HG03565 (cell line): ENCODE measurements around the gene MGAT5.

ENCODE experiments used
- ATAC-seq: cut with Tn5 transposase; IDR thresholded peaks from one replicate; pipeline ENCODE4 v1.9.1; 2021; ENCODE audit warnings: mild to moderate bottlenecking, moderate library complexity; ENCODE audit not compliant: unreplicated experiment

Gene MGAT5

GRCh38 chr2:134392442-134393074, 138.7 kb downstream of the MGAT5 start:
- ATAC-seq: no peak

GRCh38 chr2:134393075-134393461, 139.2 kb downstream of the MGAT5 start:
- no peak for ATAC-seq

- ATAC-seq: no peak
Observed at GRCh38 chr2:134395779-134396178, 141.9 kb downstream of the MGAT5 start.

GRCh38 chr2:134396493-134396892, 142.6 kb downstream of the MGAT5 start:
- ATAC-seq: no peak

- ATAC-seq: no peak
Observed at GRCh38 chr2:134397146-134397896, 143.4 kb downstream of the MGAT5 start.

DNA sequence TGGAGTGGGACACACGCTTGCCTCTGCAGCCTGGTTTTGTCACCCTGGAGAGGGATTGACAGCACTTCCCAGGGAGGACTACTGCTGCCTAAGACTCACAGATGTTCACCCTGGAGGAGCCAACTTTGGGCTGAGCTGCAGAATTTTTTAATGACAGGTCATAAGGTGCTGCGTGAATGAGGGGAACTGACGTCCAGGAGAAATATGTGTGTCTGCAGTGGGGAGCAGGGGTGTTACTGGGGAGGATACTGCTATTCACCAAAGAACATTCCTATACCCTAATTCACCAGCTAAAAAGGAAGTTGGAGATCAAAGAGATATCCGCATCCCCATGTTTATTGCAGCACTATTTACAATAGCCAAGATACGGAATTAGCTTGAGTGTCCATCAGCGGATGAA, 144.4 kb downstream of the MGAT5 start:
- ATAC-seq: no peak

DNA sequence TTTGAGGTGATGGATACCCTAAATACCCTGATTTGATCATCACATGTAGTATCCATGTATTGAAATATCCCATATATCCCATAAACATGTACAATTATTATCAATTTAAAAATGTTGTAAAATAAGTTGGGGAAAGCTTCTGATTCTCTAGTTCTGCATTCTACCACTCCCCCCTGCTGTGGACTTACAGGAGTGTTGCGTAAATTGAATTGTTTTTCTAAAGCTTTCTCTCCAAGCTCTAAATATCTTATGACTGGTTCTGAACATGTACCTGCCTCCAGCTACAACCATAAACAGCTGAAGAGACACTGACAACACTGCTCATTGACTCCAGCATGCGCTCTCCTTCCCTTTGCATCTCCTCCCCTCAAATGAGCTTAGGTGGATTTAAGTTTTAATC, 145.2 kb downstream of the MGAT5 start:
- no peak for ATAC-seq

DNA sequence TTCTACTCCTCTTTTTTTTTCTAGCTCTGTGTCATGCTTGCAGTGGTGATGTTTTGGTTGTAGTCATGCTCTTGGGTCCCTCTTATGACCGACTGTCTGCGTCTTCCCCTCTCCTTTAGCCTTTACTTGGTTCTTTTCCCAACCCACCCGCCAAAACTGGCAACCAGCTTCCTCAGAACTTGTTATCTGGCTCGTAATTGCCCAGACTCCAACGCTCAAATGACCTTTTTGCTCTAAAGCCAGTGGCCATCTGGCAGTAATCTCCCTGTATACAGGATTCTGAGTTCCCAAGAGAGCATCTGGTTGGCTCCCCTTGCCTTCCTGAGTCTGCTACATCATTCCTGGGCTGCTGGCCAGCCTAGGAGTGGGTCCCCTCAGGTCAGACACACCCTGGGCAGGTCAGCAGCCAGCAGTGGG, 147.2 kb downstream of the MGAT5 start:
- ATAC-seq: no peak

DNA sequence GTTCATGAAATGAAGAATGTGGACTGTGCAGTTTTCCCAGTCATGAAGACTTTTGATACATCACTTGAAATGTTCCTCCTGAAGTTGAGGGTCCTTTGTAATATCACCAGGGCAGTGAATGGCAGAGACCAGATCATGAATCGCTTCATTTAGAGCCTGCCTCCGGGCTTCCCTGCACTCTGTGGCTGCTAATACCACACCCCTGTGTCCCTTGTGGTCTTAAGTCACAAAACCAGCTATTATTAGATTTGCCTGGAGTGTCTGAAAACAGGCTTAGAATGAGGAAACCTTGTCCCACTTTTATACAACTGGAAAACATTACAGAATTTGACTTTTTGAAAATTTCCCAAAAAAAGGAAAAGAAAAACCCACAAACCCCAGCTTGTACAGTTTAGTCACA, 147.9 kb downstream of the MGAT5 start:
- ATAC-seq: no peak

DNA sequence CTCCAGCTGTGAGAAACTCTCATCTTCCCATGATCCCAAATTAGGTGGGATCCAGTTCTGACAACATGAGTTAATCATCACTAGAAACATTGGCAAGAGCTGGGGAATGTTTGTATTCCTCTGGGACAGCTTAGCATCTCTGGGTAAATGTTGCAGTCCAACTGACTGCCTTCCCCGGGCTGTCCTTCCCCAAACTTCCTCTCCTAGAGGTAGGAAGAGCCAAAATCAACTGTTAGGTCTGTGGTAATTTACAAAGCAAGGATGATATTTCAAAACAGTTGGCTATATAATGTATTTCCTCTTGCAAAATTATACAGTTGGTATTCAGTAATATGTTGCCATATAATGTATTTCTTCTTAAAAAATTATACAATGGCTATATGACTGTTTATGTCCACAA, 148.5 kb downstream of the MGAT5 start:
- ATAC-seq: no peak

- ATAC-seq: no peak
Observed at GRCh38 chr2:134405611-134406081, 151.8 kb downstream of the MGAT5 start.

DNA sequence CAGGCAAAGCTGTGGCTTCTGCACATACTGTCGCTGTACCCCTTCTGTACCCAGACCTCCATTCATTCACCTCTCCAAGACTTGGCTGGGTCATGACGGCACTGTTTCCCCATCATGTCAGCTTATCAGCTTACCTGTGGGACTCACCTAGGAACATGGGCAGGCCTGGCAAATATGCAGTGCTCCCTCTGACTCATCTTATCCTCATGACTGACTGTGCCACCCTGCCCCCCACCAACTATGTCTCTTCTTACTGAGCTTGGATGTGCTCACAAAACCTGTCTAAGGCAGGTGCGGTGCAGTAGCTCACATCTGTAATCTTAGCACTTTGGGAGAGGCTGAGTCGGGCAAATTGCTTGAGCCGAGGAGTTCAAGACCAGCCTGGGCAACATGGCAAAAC, 152.4 kb downstream of the MGAT5 start:
- no peak for ATAC-seq

DNA sequence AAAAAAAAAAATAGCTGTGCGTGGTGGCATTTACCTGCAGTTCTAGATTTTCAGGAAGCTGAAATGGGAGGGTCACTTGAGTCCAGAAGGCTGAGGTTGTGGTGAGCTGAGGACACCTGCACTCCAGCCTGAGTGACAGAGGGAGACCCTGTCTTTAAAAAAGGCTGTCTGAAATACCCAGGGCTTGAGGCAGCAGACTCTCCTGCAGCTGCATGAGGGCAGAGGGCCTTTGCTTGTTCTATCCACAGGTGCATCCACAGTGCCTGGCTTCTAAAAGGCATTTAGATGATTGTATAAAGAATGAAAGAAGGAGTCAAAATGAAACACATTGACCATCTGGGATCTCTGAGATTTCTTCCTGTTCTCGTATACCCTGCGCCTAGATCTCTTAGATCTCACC, 152.9 kb downstream of the MGAT5 start:
- ATAC-seq: no peak

GRCh38 chr2:134407154-134407890, 153.4 kb downstream of the MGAT5 start:
- no peak for ATAC-seq

GRCh38 chr2:134408386-134408785, 154.5 kb downstream of the MGAT5 start:
- ATAC-seq: no peak

DNA sequence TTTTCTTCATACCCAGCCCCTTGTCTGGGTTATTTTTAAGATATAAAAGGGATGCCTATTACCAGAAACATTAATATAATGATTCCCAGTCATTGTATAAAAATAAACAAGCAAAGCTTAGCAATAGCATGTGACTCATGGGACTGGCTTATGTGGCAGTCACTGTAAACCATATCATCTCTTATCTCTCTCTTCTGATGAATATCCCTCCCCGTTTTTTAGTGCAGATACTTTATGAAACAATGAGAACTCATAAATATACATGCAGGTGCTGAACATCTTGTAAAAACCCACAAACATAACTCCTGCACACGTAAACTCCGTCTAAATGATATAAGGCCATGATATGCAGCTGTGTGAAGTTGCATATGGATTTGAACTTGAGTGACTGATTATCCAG, 154.9 kb downstream of the MGAT5 start:
- no peak for ATAC-seq

- ATAC-seq: no peak
Observed at GRCh38 chr2:134410006-134410405, 156.1 kb downstream of the MGAT5 start.

GRCh38 chr2:134410831-134411231, 157.0 kb downstream of the MGAT5 start:
- ATAC-seq: no peak

GRCh38 chr2:134411279-134411827, 157.5 kb downstream of the MGAT5 start:
- ATAC-seq: no peak

GRCh38 chr2:134411828-134412638, 158.2 kb downstream of the MGAT5 start:
- peak; percentile 93 for ATAC-seq

GRCh38 chr2:134412639-134412999, 158.7 kb downstream of the MGAT5 start:
- ATAC-seq: no peak
